Motor neuron (in vitro differentiated cells): ENCODE data around the gene ICAM4. TPM values are rescaled to one million over a fixed set of nuclear protein-coding genes. Genes with fewer than 3 reads are reported as not detected.
A peak's percentile ranks its signal among the peaks of the same experiment; 100 is the strongest.

Experiments
- ATAC-seq, 8 experiments: fragments of 200-7000 bp; cut with Tn5 transposase; replicated peaks in 6 of 8; 2 replicates each; pipeline ENCODE4 v1.8.0; 2021; ENCODE audit warnings: mild to moderate bottlenecking in 8 of 8, moderate library complexity in 8 of 8
- H3K27ac ChIP-seq, 2 donors: fragments of 250-450 bp; sonication (Bioruptor Pico); 2 replicates each; pipeline ENCODE4 v1.9.0; 2021; ENCODE audit warnings: antibody characterized with exemption in 2 of 2, mild to moderate bottlenecking in 2 of 2, moderate library complexity in 1 of 2
- H3K4me1 ChIP-seq, 2 donors: fragments of 250-450 bp; sonication (Bioruptor Pico); replicated peaks in 1 of 2; 2 replicates each; pipeline ENCODE4 v1.6.1; 2021; ENCODE audit warnings: antibody characterized with exemption in 2 of 2, mild to moderate bottlenecking in 2 of 2, moderate library complexity in 1 of 2
- H3K4me3 ChIP-seq, 5 donors: fragments of 250-450 bp; sonication (Bioruptor Pico); 2 replicates each; pipeline ENCODE4 v1.9.0; 2021; ENCODE audit warnings: antibody characterized with exemption in 5 of 5, mild to moderate bottlenecking in 5 of 5, moderate library complexity in 4 of 5
- WGBS, 10 experiments: fragments of 450-650 bp; shearing (Covaris generic); methylation state at CpG; one replicate each; pipeline ENCODE4 v1.0.0; 2022; 5-methylcytosine and 5-hydroxymethylcytosine counted together
- in situ Hi-C, 9 experiments: fragments of 400-800 bp; cut with MboI; loops; one replicate each; pipeline ENCODE4 v1.15.0; 2021; ENCODE audit warnings: low sequenced_read_pairs in 9 of 9, low pct_unique_long_range_greater_than_20kb in 2 of 9; ENCODE audit not compliant: unreplicated experiment in 9 of 9
- total RNA-seq, 8 experiments: library from RNA; unstranded; fragments of 300-600 nt; gene quantifications; 2 replicates each; pipeline versions ENCODE4 v1.2.3 to v1.2.4, GENCODE V29; 2022

ICAM4 gene
- total RNA-seq, 8 experiments from 2014 or later = 0.14 TPM; not detected in 7

- H3K27ac ChIP-seq = no peak overlapping the region
- no peak overlapping the region for H3K4me3 ChIP-seq
- in situ Hi-C loops = no loop called here
- ATAC-seq = no peak
- H3K4me1 ChIP-seq = peaks cover 7 to 11% of the 10 kb centered on the region in 2 donors
- 80 to 100% (median 91%) methylated on average over 2 to 6 of the region's 13 CpGs; no CpG with 5 or more reads in 3 of the 10 experiments for WGBS, 10 experiments
Measured at GRCh38 chr19:10318807-10319682, 32.3 kb downstream of the ICAM4 start.

- H3K27ac ChIP-seq = no peak overlapping the region
- in situ Hi-C loops = no loop called here
Measured at GRCh38 chr19:10320602-10321416, 34.1 kb downstream of the ICAM4 start.

GRCh38 chr19:10321417-10321797 lies 34.7 kb downstream of the ICAM4 start:
- WGBS, 10 experiments = 100% methylated on average over 2 of the region's 11 CpGs; no CpG with 5 or more reads in 9 of the 10 experiments
- no peak overlapping the region for H3K4me3 ChIP-seq
- no peaks in the 10 kb centered on the region for H3K4me1 ChIP-seq
- no peak overlapping the region for H3K27ac ChIP-seq
- in situ Hi-C loops = no loop called here
- ATAC-seq = peak in 4 of 8 experiments; percentile 5 to 14 (median 12)

More at GRCh38 chr19:10320602-10321416, 34.1 kb downstream of the ICAM4 start:
- Histone ChIP-seq H3K4me1 (peaks cover 3 to 4% of the 10 kb centered on the region in 2 donors), H3K4me3 (no peak overlapping the region)
- no CpG with 5 or more reads among the region's 32 CpGs for WGBS, 10 experiments
- peak in 1 of 8 experiments; percentile 12 for ATAC-seq

- no peaks in the 10 kb centered on the region for H3K4me1 ChIP-seq
- no peak overlapping the region for H3K27ac ChIP-seq
- H3K4me3 ChIP-seq = no peak overlapping the region
- in situ Hi-C loops = no loop called here
- ATAC-seq = peak in 4 of 8 experiments; percentile 6 to 68 (median 24)
- WGBS, 10 experiments = 83 to 100% (median 95%) methylated on average over 2 to 4 of the region's 19 CpGs; no CpG with 5 or more reads in 5 of the 10 experiments
Measured at GRCh38 chr19:10321874-10322835, 35.4 kb downstream of the ICAM4 start.

- in situ Hi-C loops = no loop called here
- 90 to 100% (median 96%) methylated on average over 2 to 7 of the region's 8 CpGs; no CpG with 5 or more reads in 4 of the 10 experiments for WGBS, 10 experiments
- no peak for ATAC-seq
- Histone ChIP-seq H3K27ac (no peak overlapping the region), H3K4me3 (no peak overlapping the region), H3K4me1 (no peaks in the 10 kb centered on the region)
Measured at GRCh38 chr19:10325732-10326131, 39.0 kb downstream of the ICAM4 start.

GRCh38 chr19:10327793-10328192 lies 41.0 kb downstream of the ICAM4 start:
- no peak for ATAC-seq
- H3K27ac ChIP-seq = no peak overlapping the region
- in situ Hi-C loops = no loop called here
- no peak overlapping the region for H3K4me3 ChIP-seq
- H3K4me1 ChIP-seq = peaks cover 6 to 7% of the 10 kb centered on the region in 2 donors
- WGBS, 10 experiments = 80 to 100% (median 96%) methylated on average over 2 to 3 of the region's 7 CpGs; no CpG with 5 or more reads in 6 of the 10 experiments

- no peak for ATAC-seq
- Histone ChIP-seq H3K4me3 (no peak overlapping the region), H3K4me1 (peaks cover 6 to 7% of the 10 kb centered on the region in 2 donors), H3K27ac (no peak overlapping the region)
- in situ Hi-C loops = no loop called here
- 80 to 100% (median 96%) methylated on average over 1 to 20 of the region's 41 CpGs; no CpG with 5 or more reads in 3 of the 10 experiments for WGBS, 10 experiments
Measured at GRCh38 chr19:10328558-10329429, 42.0 kb downstream of the ICAM4 start.

GRCh38 chr19:10329555-10329954 lies 42.8 kb downstream of the ICAM4 start:
- Histone ChIP-seq H3K27ac (no peak overlapping the region), H3K4me1 (peaks cover 6 to 7% of the 10 kb centered on the region in 2 donors), H3K4me3 (no peak overlapping the region)
- ATAC-seq = no peak
- in situ Hi-C loops = no loop called here
- 80 to 100% methylated on average over 1 to 2 of the region's 13 CpGs; no CpG with 5 or more reads in 8 of the 10 experiments for WGBS, 10 experiments

- in situ Hi-C loops = no loop called here
- Histone ChIP-seq H3K4me3 (peak overlapping the region; percentile 65 to 100 (median 96)), H3K27ac (peak overlapping the region; percentile 99), H3K4me1 (peaks cover 6 to 16% of the 10 kb centered on the region in 2 donors)
- no peak for ATAC-seq
- WGBS, 10 experiments = 18 to 100% (median 70%) methylated on average over 1 to 9 of the region's 18 CpGs; no CpG with 5 or more reads in 4 of the 10 experiments
Measured at GRCh38 chr19:10332158-10332964, 45.6 kb downstream of the ICAM4 start.

GRCh38 chr19:10332965-10333757 lies 46.4 kb downstream of the ICAM4 start, which contains the start of gene RAVER1:
RAVER1 (minus strand) TSS chr19:10333529; CDS start chr19:10333507, 22 bp downstream.
- Histone ChIP-seq H3K4me3 (peak within 1 kb of the TSS; percentile 65 to 100 (median 96)), H3K4me1 (peaks cover 6 to 16% of the 10 kb centered on the region in 2 donors), H3K27ac (peak within 1 kb of the TSS; percentile 99)
- ATAC-seq = peak; percentile 75 to 88 (median 82)
- in situ Hi-C loops = no loop called here
- WGBS, 10 experiments = 0 to 3% (median 1%) methylated on average over 1 to 19 of the region's 82 CpGs; no CpG with 5 or more reads in 6 of the 10 experiments
